Dermis lymphatic vessel endothelial cell (primary cell): ENCODE data around the gene CCDC40. TPM values are rescaled to one million over a fixed set of nuclear protein-coding genes. Genes with fewer than 3 reads are reported as not detected.

Source experiments
- total RNA-seq: library from RNA; depleted of rRNA; stranded (reverse); fragments of >200 nt; gene quantifications from 2 replicates; pipeline ENCODE4 v1.2.1, GENCODE V29; 2014

Gene CCDC40
- 2.0 and 2.3 TPM in 2 replicates for total RNA-seq

GRCh38 chr17:80035937-80036714 is at the start of gene CCDC40:
Gene CCDC40, plus strand, starts transcription at chr17:80036642. Its CDS starts 21 bp downstream, at chr17:80036663.

GRCh38 chr17:80035687-80035936 is 830 bp upstream of the CCDC40 start, which contains the start of gene TBC1D16:
Gene TBC1D16, minus strand, starts transcription at chr17:80035872. Its CDS starts 22,325 bp downstream, at chr17:80013547.

DNA sequence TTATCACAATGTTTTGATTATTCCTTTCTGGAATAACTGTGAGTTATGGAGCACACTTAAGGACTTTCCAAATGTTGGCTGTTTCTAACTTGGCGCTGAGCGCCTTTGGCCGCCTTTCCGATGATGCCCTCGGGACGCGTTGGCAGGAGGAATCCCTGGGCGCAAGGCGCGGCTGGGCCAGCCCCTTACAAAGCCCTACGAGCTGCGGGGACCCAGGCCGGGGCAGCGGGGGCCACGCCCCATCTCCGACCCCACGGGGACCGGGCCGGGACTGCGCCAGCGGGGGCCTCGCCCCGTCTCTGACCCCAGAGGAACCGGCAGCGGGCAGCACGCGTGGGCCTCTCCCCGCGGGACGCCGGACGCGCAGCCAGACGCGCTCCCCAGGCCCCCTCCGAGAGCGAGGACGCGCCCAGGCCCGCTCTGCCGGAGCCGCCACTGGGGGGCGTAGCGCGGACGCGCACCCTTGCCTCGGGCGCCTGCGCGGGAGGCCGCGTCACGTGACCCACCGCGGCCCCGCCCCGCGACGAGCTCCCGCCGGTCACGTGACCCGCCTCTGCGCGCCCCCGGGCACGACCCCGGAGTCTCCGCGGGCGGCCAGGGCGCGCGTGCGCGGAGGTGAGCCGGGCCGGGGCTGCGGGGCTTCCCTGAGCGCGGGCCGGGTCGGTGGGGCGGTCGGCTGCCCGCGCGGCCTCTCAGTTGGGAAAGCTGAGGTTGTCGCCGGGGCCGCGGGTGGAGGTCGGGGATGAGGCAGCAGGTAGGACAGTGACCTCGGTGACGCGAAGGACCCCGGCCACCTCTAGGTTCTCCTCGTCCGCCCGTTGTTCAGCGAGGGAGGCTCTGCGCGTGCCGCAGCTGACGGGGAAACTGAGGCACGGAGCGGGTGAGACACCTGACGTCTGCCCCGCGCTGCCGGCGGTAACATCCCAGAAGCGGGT is 64.8 kb downstream of the CCDC40 start, which contains the start of gene GAA:
Gene GAA (plus strand): TSS at position 571 of the 935 bp plus-strand sequence. CDS start 3,006 bp downstream, outside the sequence.

DNA sequence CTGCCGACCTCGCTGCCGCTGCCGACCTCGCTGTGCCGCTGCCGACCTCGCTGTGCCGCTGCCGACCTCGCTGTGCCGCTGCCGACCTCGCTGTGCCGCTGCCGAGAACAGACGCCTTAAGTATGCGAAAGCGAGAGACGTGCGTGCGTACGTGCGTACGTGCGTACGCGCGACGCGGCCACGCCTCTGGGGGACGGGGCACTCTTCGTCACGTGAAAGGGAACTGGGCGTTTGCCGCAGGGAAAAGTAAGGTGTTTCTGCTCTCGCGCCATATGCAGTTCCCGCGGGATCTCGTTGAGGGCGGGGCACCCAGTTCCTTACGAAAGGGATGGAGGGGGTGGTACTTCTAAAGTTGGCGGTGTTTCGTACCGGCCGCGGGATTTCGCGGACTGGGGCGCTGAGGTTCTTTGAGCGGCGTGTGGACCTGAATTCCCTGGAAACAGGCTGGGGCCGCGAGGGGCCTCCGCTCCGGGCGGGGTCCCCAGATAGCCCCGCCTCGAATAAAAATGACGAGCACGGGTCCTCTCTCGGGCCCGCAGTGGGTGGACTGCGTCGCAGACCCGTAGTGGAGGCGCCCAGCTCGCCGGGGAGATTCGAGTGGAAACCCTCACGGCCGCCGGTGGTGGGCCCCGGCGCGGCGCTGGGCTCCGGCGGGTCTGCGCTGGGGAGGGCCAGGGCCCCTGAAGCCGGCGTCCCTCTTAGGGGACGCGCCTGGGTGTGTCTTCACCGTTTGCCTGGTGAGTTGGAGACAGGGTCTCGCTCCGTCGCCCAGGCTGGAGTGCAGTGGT is 110.8 kb downstream of the CCDC40 start, which contains the start of gene EIF4A3:
Gene EIF4A3 (minus strand): TSS at position 94 of the 788 bp plus-strand sequence. CDS start 167 bp downstream, outside the sequence.

Other genes with a start within 250 kb of the CCDC40 start
- 1.8 and 2.7 TPM in 2 replicates for gene CBX8, start 239.6 kb upstream of the CCDC40 start, total RNA-seq
- 12.6 and 14.2 TPM in 2 replicates for gene CBX4, start 197.2 kb upstream of the CCDC40 start, total RNA-seq
- 35.8 and 51.5 TPM in 2 replicates for gene TBC1D16, start 770 bp upstream of the CCDC40 start, total RNA-seq
- 7.5 and 24.3 TPM in 2 replicates for gene GAA, start 64.9 kb downstream of the CCDC40 start, total RNA-seq
- 99.9 and 104 TPM in 2 replicates for gene EIF4A3, start 110.5 kb downstream of the CCDC40 start, total RNA-seq
- 0.22 and 0.52 TPM in 2 replicates for gene CARD14, start 133.4 kb downstream of the CCDC40 start, total RNA-seq
- 6.4 and 10.7 TPM in 2 replicates for gene SGSH, start 183.7 kb downstream of the CCDC40 start, total RNA-seq
- 7.8 and 9.6 TPM in 2 replicates for gene SLC26A11, start 183.8 kb downstream of the CCDC40 start, total RNA-seq
- 66.8 and 79.5 TPM in 2 replicates for gene RNF213, start 224.2 kb downstream of the CCDC40 start, total RNA-seq